Measurements from ENCODE around the gene P3H3.

Gene P3H3

DNA sequence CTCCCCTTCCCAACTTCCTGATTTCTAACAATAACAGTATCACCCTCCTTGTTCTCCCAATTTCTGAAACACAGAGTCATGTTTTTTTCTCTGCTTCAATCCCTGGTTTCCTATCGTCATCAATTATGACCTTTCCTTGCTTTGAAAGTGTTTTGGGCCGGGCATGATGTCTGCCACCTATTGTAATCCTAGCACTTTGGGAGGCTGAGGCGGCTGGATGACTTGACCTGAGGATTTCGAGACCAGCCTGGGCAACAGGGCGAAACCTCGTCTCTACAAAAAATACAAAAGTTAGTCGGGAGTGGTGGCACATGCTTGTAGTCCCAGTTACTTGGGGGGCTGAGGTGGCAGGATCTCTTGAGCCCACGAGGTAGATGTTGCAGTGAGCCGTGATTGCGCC lies 19.2 kb upstream of the P3H3 start:
- no peak for DNase-seq

DNA sequence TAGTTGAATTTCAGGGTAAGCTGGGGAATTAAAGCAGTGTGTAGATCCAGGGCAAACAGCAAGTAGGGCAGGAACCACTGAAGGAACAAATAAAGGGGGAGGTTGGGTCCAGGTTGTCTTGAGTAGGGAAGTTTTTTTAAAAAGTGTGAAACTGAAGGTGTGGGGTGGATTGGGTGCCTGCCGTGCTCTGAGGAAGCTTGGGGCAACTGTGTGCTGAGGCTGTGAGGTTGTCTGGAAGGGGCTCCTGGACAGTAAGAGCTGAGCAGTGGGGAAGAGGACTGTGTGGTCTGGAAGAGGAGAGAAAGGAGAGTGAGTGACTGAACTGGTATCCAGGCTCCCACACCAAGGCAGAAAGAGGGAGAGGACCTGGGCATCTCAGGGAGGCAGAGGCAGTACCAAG lies 17.4 kb upstream of the P3H3 start:
- DNase-seq = no peak

DNA sequence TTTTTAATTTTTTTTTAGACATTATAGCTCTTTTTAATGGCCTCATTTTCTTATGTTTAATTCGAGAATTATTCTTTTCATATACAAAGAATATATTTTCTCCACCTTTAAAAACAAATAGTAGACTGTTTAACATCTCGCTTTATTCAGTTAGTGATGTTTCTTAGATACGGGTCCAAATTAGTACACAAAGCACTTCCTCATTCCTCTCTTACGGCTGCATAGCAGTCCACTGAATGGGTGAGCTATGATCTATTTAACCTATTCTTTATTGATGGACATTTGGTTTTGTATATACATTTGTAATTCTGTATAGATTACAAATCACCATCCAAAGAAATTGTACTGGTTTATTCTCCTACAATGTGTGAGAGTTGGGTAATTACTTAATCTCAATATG lies 14.8 kb upstream of the P3H3 start:
- no peak for DNase-seq

DNA sequence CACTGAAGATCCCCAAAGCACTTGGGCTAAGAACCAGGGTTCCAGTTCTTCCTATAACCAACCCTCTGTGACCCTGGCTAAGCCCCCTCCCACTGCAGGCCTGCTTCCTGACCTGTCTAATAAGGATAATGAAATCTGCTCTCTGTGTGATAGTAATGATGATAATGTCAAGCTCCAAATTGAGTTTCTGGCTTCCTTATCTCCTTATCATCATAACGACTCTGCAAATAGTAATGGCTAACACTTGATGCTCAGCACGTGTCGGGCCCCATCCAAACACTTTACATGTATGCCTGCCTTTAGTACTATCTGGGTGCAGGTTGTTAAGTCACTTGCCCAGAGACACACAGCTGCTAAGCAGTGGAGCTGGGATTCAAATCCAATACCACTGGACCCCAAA lies 11.6 kb upstream of the P3H3 start:
- no peak for DNase-seq

DNA sequence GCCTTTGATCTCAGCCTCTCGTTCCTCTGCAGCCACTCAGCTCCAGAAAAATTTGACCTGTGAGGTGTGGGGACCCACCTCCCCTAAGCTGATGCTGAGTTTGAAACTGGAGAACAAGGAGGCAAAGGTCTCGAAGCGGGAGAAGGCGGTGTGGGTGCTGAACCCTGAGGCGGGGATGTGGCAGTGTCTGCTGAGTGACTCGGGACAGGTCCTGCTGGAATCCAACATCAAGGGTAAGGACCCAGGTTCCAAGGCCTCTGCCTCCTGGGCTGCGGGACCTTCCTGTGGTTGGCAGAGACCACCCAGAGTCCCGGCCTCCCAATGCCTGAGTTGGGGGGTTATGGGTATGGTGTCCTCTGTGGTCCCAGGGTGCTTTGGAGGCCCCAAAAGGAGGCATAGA lies 11.1 kb upstream of the P3H3 start:
- no peak for DNase-seq

DNA sequence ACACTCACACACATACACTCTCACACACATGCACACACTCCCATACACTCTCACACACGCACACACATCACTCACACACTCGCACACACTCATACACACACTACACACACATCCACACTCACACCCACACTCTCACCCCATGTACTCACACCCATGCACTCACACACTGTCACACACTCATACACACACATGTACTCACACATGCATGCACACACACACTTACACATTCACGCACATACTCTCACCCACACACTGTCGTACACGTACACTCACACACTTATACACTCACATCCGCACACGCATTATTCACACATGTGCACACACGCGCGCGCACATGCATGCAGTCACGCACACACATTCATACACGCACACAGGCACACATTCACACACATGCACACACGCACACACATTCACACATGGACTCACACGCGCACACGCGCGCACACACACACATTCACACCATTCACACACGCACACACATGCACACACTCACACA lies 10.5 kb upstream of the P3H3 start:
- DNase-seq = no peak

DNA sequence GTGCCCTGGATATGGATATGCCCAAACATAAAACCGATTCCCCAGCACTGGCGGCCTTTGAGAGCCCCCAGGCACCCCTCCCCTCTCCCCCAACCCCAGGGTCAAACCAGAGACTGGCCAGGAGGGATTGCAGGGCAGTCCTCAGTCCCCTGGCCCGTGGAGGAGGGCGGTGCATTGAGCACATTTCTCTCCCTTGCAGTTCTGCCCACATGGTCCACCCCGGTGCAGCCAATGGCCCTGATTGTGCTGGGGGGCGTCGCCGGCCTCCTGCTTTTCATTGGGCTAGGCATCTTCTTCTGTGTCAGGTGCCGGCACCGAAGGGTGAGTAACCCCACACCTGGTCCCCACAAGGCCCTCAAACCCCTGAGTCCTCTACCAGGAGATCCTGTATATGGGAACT lies 10.0 kb upstream of the P3H3 start:
- DNase-seq = no peak

DNA sequence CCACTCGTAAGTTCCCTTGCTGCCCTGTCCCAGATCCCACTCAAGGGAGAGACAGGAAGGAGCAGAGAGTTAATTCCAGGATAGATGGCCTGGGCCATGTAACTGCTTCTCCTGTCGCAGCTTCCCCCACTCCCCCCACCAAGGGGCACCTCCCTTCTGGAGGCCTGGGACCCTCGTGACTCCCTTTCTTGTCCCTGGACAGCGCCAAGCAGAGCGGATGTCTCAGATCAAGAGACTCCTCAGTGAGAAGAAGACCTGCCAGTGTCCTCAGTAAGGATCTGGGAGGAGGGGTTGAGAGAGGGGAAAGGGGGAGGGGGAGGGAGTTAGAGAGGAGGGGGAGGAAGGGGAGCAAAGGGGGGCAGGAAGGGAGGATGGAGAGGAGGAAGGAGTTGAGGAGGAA lies 9.6 kb upstream of the P3H3 start:
- DNase-seq = no peak

DNA sequence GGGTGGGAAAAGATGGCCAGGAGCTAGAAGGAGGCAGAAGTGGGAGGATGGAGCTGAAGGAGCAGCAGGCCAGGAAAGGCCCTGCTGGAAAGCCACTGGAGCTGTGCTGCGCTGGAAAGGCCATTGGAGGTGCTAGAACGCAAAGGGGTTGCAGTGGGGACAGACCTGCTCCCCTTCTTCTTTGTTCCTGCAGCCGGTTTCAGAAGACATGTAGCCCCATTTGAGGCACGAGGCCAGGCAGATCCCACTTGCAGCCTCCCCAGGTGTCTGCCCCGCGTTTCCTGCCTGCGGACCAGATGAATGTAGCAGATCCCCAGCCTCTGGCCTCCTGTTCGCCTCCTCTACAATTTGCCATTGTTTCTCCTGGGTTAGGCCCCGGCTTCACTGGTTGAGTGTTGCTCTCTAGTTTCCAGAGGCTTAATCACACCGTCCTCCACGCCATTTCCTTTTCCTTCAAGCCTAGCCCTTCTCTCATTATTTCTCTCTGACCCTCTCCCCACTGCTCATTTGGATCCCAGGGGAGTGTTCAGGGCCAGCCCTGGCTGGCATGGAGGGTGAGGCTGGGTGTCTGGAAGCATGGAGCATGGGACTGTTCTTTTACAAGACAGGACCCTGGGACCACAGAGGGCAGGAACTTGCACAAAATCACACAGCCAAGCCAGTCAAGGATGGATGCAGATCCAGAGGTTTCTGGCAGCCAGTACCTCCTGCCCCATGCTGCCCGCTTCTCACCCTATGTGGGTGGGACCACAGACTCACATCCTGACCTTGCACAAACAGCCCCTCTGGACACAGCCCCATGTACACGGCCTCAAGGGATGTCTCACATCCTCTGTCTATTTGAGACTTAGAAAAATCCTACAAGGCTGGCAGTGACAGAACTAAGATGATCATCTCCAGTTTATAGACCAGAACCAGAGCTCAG lies 8.8 kb upstream of the P3H3 start:
- no peak for DNase-seq

DNA sequence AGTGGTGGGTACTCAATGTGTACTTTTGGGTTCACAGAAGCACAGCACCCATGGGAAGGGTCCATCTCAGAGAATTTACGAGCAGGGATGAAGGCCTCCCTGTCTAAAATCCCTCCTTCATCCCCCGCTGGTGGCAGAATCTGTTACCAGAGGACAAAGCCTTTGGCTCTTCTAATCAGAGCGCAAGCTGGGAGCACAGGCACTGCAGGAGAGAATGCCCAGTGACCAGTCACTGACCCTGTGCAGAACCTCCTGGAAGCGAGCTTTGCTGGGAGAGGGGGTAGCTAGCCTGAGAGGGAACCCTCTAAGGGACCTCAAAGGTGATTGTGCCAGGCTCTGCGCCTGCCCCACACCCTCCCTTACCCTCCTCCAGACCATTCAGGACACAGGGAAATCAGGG lies 8.0 kb upstream of the P3H3 start:
- no peak for DNase-seq

DNA sequence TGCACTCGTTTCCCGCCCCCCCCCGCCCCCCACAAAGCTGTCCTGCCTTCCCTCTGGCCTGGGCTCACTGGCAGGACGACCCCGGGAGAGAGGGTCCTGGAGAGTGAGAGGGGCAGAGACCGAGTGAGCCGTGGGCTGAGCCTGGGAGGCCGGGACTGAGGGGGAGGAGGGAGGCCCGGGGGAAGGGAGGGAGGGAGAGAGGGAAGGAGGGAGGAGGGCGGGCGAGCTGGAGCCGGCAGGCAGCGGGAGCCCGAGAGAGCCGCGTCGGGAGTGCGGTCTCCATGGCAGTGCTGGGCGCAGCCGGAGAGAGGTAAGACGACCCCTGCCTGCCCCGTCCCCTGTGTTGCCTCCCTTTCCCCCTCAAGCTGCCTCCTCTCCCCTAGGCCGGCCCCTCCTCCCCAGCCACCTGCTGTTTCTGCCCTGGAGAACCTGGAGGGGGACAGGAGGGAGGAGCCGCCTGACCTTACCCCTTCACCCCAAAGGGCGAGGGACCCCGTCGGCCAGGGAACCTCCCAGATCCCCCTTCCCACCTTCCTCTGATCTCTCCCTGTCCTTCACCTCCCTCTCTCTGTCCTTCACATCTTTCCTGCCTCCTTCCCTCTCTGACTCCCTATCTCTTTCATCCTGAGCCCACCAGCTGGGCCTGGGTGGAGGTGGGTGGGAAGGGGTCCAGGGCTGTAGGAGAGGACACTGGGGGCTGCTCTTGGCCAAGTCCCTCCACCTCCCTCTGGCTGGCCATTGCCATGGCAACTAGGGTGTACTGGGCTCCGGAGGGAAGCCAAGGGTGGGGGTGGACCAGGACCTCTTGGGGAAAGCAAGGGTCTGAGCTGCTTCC lies 6.4 kb upstream of the P3H3 start, which contains the start of gene GPR162:
GPR162 (plus strand) TSS at position 231 of the 835 bp plus-strand sequence. CDS start 2,078 bp downstream, outside the sequence.
- DNase-seq = no peak

DNA sequence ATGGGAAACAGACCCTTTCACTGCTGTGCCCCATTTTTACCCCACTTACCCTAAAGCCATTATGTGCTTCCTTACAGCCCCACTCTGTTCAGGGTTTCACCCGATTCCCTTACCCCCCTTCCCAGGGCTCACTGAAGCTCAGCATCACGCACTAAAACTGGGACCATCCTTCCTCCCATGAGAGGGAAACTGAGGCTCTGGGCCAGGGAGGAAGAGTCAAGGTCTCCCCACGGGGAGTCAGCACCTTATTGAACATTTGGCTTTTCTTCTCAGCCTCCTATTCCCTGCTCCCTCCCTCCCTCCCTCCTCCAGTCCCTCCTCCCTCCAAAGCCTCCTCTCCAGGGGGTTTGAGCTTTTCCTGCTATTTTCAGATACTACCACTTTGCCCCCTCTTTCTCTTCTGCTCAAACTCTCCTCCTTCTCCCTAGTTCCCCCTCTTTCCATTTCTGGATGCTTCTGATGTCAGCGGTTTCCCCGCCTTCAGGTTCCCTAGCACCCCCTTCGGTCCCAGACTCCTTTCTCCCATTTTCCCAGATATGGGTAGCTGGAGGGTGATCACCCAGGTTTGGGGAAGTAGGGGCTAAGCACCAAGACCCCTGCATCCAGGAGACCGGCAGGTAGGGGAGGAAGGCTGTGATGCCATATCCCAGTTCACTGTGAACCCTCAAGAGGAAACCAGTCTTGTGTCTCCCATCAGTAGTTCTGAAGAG lies 5.6 kb upstream of the P3H3 start:
- no peak for DNase-seq

DNA sequence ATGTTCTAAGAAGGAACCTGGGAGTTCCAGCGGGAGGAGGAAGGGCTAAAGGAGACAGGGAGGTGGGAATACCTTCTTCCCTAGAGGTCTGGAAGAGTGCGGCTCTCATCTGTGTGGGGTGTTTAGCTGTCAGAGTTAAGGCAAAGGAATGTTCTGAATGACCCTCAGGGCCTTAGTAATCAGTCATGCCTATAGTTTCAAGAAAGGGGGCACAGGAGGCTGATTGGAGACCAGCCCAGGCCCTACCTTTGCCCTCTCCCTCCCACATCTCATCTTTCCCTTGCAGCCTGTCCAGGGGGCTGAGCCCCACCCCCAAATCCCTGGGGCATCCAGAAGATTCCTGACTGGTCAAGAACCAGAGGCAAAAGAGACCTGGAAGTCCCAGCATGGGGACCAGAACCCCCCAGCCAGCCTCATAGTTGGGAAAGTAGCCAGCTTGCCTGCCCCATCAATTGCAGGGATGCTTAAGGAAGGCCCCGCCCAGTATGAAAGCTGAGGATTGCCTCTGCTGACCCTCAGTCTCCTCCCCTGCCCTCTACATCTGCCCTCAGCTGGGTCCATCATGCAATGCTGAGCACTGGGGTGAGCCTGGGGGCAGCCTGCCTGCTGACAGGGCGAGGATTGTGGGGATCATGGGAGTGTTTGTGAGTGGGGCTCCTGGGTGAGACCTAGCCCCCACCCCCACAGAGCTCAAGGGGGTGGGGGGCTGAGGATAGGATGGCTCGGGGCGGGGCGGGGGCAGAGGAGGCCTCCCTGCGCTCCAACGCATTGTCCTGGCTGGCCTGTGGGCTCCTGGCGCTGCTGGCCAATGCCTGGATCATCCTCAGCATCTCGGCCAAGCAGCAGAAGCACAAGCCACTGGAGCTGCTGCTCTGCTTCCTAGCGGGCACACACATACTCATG lies 4.8 kb upstream of the P3H3 start:
- no peak for DNase-seq

DNA sequence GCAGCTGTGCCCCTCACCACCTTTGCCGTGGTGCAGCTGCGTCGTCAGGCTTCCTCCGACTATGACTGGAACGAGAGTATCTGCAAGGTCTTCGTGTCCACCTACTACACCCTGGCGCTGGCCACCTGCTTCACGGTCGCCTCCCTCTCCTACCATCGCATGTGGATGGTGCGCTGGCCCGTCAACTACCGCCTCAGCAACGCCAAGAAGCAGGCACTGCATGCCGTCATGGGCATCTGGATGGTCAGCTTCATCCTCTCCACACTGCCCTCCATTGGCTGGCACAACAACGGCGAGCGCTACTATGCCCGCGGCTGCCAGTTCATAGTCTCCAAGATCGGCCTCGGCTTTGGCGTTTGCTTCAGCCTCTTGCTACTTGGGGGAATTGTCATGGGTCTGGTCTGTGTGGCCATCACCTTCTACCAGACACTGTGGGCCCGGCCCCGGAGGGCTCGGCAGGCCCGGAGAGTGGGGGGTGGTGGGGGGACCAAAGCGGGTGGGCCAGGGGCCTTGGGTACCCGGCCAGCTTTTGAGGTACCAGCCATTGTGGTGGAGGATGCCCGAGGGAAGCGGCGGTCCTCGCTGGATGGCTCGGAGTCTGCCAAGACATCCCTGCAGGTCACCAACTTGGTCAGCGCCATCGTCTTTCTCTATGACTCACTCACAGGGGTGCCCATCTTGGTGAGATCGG lies 4.0 kb upstream of the P3H3 start:
- DNase-seq = no peak

DNA sequence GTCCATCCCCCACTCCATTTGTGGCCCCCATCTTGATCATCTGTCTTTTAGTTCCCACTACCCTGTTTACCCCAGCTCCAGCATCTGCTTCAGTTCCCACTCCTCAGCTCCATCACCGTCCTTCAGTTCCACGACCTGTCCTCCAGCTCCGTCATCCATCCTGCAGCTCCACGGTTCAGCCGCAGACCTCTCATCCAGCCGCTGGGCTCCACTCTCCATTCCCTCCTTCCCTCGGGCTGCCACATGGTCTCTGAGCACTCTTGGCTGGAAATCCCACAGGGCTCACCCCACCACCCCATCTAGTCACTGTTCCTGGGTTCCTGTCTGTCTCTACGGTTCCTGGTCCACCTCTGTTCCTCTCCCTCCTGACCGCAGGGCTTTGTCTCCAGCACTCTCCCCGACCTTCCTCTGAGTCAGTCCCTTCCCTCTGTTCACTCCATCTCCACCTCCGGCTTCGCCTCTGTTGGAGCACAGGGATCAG lies 3.3 kb upstream of the P3H3 start:
- no peak for DNase-seq

DNA sequence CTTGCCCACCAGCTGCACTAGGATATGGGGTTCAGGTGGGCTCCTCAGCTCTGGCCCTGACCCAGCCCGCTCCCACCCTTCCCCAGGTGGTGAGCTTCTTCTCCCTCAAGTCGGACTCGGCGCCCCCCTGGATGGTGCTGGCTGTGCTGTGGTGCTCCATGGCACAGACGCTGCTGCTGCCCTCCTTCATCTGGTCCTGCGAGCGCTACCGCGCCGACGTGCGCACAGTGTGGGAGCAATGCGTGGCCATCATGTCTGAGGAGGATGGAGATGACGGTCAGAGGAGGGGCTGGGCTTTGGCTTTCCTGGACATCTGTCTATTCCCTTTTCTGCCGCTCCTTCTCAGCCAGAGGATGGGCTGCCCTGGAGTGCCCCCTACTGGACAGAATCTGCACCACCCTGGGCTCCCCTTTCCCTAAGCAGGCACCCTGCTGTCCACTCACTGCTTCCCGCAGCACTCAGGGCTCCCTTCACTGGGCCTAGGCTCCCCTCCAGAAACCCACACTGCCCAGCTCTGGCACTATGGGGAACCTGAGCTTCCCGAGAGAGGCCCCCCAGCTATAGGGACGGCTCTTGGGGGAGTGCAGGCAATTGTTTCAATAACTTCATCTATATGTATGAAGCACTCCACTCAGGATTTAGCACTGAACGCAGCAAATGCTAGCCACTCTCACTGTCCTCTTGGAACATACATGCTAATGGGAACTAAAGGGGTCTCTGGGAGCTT lies 2.6 kb upstream of the P3H3 start:
- peak; percentile 87 for DNase-seq

DNA sequence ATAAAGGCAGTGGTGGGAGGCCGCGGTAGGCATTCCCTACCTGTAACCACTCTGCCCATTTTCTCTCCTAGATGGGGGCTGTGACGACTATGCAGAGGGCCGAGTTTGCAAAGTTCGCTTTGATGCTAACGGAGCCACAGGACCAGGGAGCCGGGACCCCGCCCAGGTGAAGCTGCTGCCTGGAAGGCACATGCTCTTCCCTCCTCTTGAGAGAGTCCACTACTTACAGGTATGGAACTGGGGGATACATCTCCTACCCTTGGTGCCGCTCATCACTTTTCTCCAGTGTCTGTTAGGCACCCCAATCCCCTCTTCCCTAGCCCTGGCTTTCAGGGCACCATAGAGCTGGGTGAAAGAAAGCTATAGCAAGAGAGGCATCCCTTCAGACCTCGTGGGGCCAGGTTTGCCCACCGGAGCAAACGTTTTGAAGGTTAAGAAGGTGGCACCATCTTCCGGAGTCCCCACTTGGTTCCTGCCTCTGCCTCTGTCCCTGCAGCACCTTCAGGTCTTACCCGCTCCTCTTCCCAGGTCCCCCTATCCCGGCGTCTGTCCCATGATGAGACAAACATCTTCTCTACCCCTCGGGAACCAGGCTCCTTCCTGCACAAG lies 2.0 kb upstream of the P3H3 start:
- no peak for DNase-seq

DNA sequence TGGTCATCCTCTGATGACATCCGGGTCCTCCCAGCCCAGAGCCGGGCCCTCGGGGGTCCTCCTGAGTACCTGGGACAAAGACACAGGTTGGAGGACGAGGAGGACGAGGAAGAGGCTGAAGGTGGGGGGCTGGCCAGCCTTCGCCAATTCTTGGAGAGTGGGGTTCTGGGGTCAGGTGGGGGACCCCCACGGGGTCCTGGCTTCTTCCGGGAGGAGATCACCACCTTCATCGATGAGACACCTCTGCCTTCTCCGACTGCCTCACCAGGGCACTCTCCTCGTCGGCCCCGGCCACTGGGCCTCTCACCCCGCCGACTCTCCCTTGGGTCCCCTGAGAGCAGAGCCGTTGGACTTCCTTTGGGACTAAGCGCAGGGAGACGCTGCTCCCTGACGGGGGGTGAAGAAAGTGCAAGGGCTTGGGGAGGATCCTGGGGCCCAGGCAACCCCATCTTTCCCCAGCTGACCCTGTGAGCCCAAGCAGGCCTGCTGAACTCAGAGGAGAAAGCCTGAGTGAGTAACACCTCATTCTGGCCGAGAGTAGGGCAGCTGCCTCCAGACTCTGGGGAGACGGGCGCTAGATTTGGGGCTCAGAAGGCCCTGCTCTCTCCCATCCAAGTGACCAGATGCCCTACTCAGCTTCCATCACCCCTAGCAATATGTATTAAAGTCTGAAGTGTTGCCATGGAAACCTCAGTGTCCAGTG lies 1.3 kb upstream of the P3H3 start:
- no peak for DNase-seq

DNA sequence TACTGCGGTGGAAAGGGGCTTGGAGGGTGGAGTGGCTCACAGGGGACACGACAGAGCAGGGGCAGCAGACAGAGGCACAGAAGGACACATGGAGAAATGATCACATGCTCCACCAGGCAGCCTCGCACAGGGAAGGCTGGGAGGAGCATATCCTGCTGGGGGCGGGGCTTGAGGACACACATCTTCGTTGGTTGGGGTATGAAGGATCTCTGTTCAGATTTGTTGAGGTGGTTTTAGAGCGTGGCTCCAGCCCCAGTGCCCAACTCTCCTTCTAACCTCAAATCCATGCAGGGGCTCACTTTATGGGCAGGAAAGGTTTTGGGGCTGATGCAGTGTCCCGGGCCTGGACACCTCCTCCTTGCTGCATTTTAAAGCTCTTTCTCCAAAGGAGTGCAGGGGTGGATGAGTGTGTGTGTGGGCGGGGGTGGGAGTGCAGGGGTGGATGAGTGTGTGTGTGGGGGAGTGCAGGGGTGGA lies 733 bp upstream of the P3H3 start:
- peak; percentile 54 for DNase-seq

All from stimulated activated CD4-positive, alpha-beta T cell treated with anti-CD3 and anti-CD28 coated beads, Interleukin-4, amount 100 ng/mL, for 24 hours (primary cell).